HG02884 (cell line): Measurements from ENCODE around the gene NUTM2D.
A peak's percentile ranks its signal among the peaks of the same experiment; 100 is the strongest.
"Not testable (repeated sequence)": the region's sequence is repeated elsewhere in the genome, so short reads cannot be mapped to it uniquely, and the experiment has no call there.

Experiments used
- ATAC-seq: cut with Tn5 transposase; IDR thresholded peaks from one replicate; pipeline ENCODE4 v1.9.1; 2021; ENCODE audit warnings: mild to moderate bottlenecking, moderate library complexity; ENCODE audit not compliant: unreplicated experiment

NUTM2D gene

GRCh38 chr10:87369514-87370112 is 12.1 kb downstream of the NUTM2D start:
- not testable (repeated sequence) for ATAC-seq

- ATAC-seq = not testable (repeated sequence)
These were observed 16.5 kb downstream of the NUTM2D start for GRCh38 chr10:87374091-87374490.

- not testable (repeated sequence) for ATAC-seq
These were observed 21.6 kb downstream of the NUTM2D start for GRCh38 chr10:87379115-87379514.

GRCh38 chr10:87383149-87383857 is 25.8 kb downstream of the NUTM2D start:
- not testable (repeated sequence) for ATAC-seq

- ATAC-seq = not testable (repeated sequence)
These were observed 26.7 kb downstream of the NUTM2D start for GRCh38 chr10:87384283-87384682.

DNA sequence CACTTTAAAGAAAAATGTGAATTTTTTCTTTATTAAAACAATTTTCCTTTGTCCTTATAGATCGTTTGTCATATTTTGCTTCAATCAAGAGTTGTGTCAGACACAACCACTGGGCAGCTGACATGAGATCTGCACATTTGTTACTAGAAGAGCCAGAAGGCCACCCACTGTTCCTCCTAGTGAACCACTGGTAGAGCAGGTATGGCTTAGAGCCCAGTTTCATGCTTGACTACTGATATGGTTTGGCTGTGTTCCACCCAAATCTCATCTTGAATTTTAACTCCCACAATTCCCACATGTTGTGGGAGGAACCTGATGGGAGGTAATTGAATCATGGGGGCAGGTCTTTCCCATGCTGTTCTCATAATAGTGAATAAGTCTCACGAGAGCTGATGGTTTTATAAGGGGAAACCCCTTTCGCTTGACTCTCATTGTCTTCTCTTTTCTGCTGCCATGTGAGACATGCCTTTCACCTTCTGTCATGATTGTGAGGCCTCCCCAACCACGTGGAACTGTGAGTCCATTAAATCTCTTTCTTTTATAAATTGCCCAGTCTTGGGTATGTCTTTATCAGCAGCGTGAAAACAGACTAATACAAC is 28.3 kb downstream of the NUTM2D start:
- not testable (repeated sequence) for ATAC-seq

DNA sequence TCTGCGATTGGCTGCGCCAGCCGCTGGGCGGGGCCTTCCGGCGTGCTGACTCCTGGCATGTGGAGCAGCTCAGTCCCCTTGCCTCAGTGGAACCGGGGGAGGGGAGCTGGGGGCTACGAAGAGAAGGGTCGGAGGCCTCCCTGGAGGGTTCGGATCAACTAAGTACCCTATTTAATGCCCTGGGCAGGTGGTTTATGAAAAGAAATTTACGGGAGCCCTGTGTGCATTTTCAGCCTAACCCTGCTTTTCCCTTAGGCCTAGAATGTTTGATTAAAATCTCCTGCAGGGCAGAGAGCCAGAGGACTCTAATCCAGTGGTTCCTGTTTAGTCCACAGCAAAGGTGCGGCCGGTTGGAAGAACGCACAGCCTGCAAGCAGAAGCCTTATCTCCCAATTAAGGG is 33.8 kb downstream of the NUTM2D start:
- ATAC-seq = not testable (repeated sequence)

GRCh38 chr10:87396206-87396605 is 38.7 kb downstream of the NUTM2D start:
- ATAC-seq = not testable (repeated sequence)

DNA sequence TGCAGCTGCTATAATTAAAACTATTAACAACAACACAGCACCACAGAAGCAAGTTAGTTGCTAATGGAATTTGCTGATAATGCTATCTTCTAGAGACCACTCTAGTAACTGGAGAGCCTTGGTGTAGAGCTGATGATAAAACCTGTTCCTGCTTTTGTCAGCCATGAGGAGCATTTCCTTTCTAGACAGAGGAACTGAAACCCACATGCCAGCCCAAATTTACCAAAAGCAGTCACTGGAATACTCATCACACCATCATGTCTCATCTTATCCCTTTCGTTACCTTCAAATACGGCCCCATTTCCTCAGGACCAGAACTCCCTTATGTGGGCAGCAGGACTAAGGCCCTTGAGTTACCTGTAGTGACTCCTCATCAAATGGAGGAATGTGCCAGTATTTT is 40.9 kb downstream of the NUTM2D start:
- peak; percentile 63 for ATAC-seq

- not testable (repeated sequence) for ATAC-seq
These were observed 50.2 kb downstream of the NUTM2D start for GRCh38 chr10:87407516-87408467.

GRCh38 chr10:87413921-87414320 is 56.4 kb downstream of the NUTM2D start:
- not testable (repeated sequence) for ATAC-seq
